Stimulated activated effector memory CD8-positive, alpha-beta T cell treated with anti-CD3 and anti-CD28 coated beads, Interleukin-12 subunit alpha, Interleukin-12 subunit beta, amount 100 ng/mL, for 72 hours (primary cell): ENCODE measurements around the gene LRCH3.
A peak's percentile ranks its signal among the peaks of the same experiment; 100 is the strongest.

ENCODE experiments used
- ATAC-seq: fragments of 150-1000 bp; cut with Tn5 transposase; 2 replicates; pipeline ENCODE4 v1.10.0; 2021
- DNase-seq, 2 donors: peaks; one replicate each; pipeline ENCODE4 v3.0.0; 2021 to 2022; ENCODE audit warnings: low spot score in 2 of 2
- H3K27ac Mint-ChIP-seq: one replicate; pipeline ENCODE4 v1.8.0; 2022; ENCODE audit warnings: mild to moderate bottlenecking, mixed read lengths
- H3K36me3 Mint-ChIP-seq: one replicate; pipeline ENCODE4 v1.8.0; 2022; ENCODE audit warnings: mild to moderate bottlenecking, mixed read lengths
- H3K4me1 Mint-ChIP-seq: one replicate; pipeline ENCODE4 v1.8.0; 2022; ENCODE audit warnings: mixed read lengths
- H3K4me3 Mint-ChIP-seq: one replicate; pipeline ENCODE4 v1.8.0; 2022; ENCODE audit warnings: mild to moderate bottlenecking, mixed read lengths
- H3K9me3 Mint-ChIP-seq: one replicate; pipeline ENCODE4 v1.8.0; 2022; ENCODE audit warnings: mixed read lengths

The LRCH3 gene

GRCh38 chr3:197804511-197804910, 13.5 kb downstream of the LRCH3 start:
- Mint-ChIP-seq H3K4me3 (no peak overlapping the region), H3K36me3 (peaks cover 13% of the 10 kb centered on the region), H3K27ac (no peak overlapping the region), H3K4me1 (peaks cover 54% of the 10 kb centered on the region), H3K9me3 (no peaks in the 10 kb centered on the region)
- DNase-seq: no peak
- ATAC-seq: no peak

- H3K27ac Mint-ChIP-seq: no peak overlapping the region
- no peak overlapping the region for H3K4me3 Mint-ChIP-seq
These were observed 17.0 kb downstream of the LRCH3 start for GRCh38 chr3:197807969-197808587.

GRCh38 chr3:197809356-197810020, 18.4 kb downstream of the LRCH3 start:
- no peak overlapping the region for H3K4me3 Mint-ChIP-seq

More at GRCh38 chr3:197807969-197808587, 17.0 kb downstream of the LRCH3 start:
- peak; percentile 62 for ATAC-seq
- DNase-seq: no peak
- no peaks in the 10 kb centered on the region for H3K9me3 Mint-ChIP-seq
- peaks cover 28% of the 10 kb centered on the region for H3K4me1 Mint-ChIP-seq
- peaks cover 13% of the 10 kb centered on the region for H3K36me3 Mint-ChIP-seq

GRCh38 chr3:197810901-197811300, 19.8 kb downstream of the LRCH3 start:
- ATAC-seq (no peak), DNase-seq (no peak)
- Mint-ChIP-seq H3K4me1 (peaks cover 35% of the 10 kb centered on the region), H3K27ac (no peak overlapping the region), H3K36me3 (peaks cover 13% of the 10 kb centered on the region), H3K9me3 (no peaks in the 10 kb centered on the region), H3K4me3 (no peak overlapping the region)

More at GRCh38 chr3:197809356-197810020, 18.4 kb downstream of the LRCH3 start:
- ATAC-seq: no peak
- DNase-seq: no peak
- Mint-ChIP-seq H3K36me3 (peaks cover 18% of the 10 kb centered on the region), H3K4me1 (peaks cover 35% of the 10 kb centered on the region), H3K27ac (peak overlapping the region; percentile 5), H3K9me3 (no peaks in the 10 kb centered on the region)

- peaks cover 35% of the 10 kb centered on the region for H3K4me1 Mint-ChIP-seq
- peaks cover 17% of the 10 kb centered on the region for H3K36me3 Mint-ChIP-seq
- ATAC-seq (no peak), DNase-seq (no peak)
- H3K9me3 Mint-ChIP-seq: no peaks in the 10 kb centered on the region
- no peak overlapping the region for H3K27ac Mint-ChIP-seq
- H3K4me3 Mint-ChIP-seq: no peak overlapping the region
These were observed 20.3 kb downstream of the LRCH3 start for GRCh38 chr3:197811343-197811742.

- DNase-seq: no peak
- H3K27ac Mint-ChIP-seq: no peak overlapping the region
- H3K4me1 Mint-ChIP-seq: peaks cover 14% of the 10 kb centered on the region
- H3K4me3 Mint-ChIP-seq: no peak overlapping the region
- no peak for ATAC-seq
- H3K36me3 Mint-ChIP-seq: peaks cover 35% of the 10 kb centered on the region
- no peaks in the 10 kb centered on the region for H3K9me3 Mint-ChIP-seq
These were observed 23.3 kb downstream of the LRCH3 start for GRCh38 chr3:197814372-197814771.

- Mint-ChIP-seq H3K4me1 (peaks cover 10% of the 10 kb centered on the region), H3K36me3 (peaks cover 89% of the 10 kb centered on the region), H3K9me3 (no peaks in the 10 kb centered on the region), H3K27ac (peak overlapping the region; percentile 72), H3K4me3 (no peak overlapping the region)
- no peak for DNase-seq
- ATAC-seq: no peak
These were observed 29.7 kb downstream of the LRCH3 start for GRCh38 chr3:197820550-197821335.

- Mint-ChIP-seq H3K9me3 (no peaks in the 10 kb centered on the region), H3K36me3 (peaks cover 100% of the 10 kb centered on the region), H3K4me3 (no peak overlapping the region), H3K27ac (peak overlapping the region; percentile 40), H3K4me1 (peaks cover 1% of the 10 kb centered on the region)
- ATAC-seq (no peak), DNase-seq (no peak)
These were observed 38.5 kb downstream of the LRCH3 start for GRCh38 chr3:197829397-197830045.

- Mint-ChIP-seq H3K4me1 (no peaks in the 10 kb centered on the region), H3K36me3 (peaks cover 100% of the 10 kb centered on the region), H3K9me3 (no peaks in the 10 kb centered on the region), H3K27ac (peak overlapping the region; percentile 40), H3K4me3 (no peak overlapping the region)
- DNase-seq: no peak
- ATAC-seq: no peak
These were observed 39.4 kb downstream of the LRCH3 start for GRCh38 chr3:197830308-197830966.

GRCh38 chr3:197830967-197831313, 39.9 kb downstream of the LRCH3 start:
- Mint-ChIP-seq H3K27ac (no peak overlapping the region), H3K9me3 (no peaks in the 10 kb centered on the region), H3K4me3 (no peak overlapping the region), H3K4me1 (no peaks in the 10 kb centered on the region), H3K36me3 (peaks cover 100% of the 10 kb centered on the region)
- DNase-seq (no peak), ATAC-seq (no peak)

GRCh38 chr3:197833930-197834715, 43.1 kb downstream of the LRCH3 start:
- Mint-ChIP-seq H3K4me3 (no peak overlapping the region), H3K27ac (no peak overlapping the region), H3K9me3 (no peaks in the 10 kb centered on the region), H3K36me3 (peaks cover 100% of the 10 kb centered on the region), H3K4me1 (no peaks in the 10 kb centered on the region)
- no peak for ATAC-seq
- no peak for DNase-seq

- H3K4me1 Mint-ChIP-seq: no peaks in the 10 kb centered on the region
- DNase-seq (no peak), ATAC-seq (no peak)
- H3K4me3 Mint-ChIP-seq: no peak overlapping the region
- peaks cover 100% of the 10 kb centered on the region for H3K36me3 Mint-ChIP-seq
- H3K9me3 Mint-ChIP-seq: no peaks in the 10 kb centered on the region
- no peak overlapping the region for H3K27ac Mint-ChIP-seq
These were observed 44.5 kb downstream of the LRCH3 start for GRCh38 chr3:197835509-197835908.

GRCh38 chr3:197836244-197836643, 45.2 kb downstream of the LRCH3 start:
- Mint-ChIP-seq H3K27ac (no peak overlapping the region), H3K36me3 (peaks cover 100% of the 10 kb centered on the region)

GRCh38 chr3:197837282-197837681, 46.2 kb downstream of the LRCH3 start:
- Mint-ChIP-seq H3K36me3 (peaks cover 100% of the 10 kb centered on the region), H3K27ac (no peak overlapping the region), H3K4me1 (no peaks in the 10 kb centered on the region), H3K9me3 (no peaks in the 10 kb centered on the region), H3K4me3 (no peak overlapping the region)
- no peak for ATAC-seq
- DNase-seq: no peak

More at GRCh38 chr3:197836244-197836643, 45.2 kb downstream of the LRCH3 start:
- ATAC-seq: no peak
- Mint-ChIP-seq H3K4me3 (no peak overlapping the region), H3K4me1 (no peaks in the 10 kb centered on the region), H3K9me3 (no peaks in the 10 kb centered on the region)
- DNase-seq: no peak
